Loucy (cell line): ENCODE measurements around the gene PEX16.

Source experiments
- H2AFZ ChIP-seq: fragments of 200-600 bp; sonication (generic); 2 replicates; pipeline ENCODE4 v1.6.0; 2016; ENCODE audit warnings: antibody characterized with exemption, mild to moderate bottlenecking, low read length, moderate library complexity
- H3F3A ChIP-seq: fragments of 200-600 bp; 2 replicates; pipeline ENCODE4 v1.6.0; 2016; ENCODE audit warnings: antibody characterized with exemption, low read depth, mild to moderate bottlenecking
- H3K27me3 ChIP-seq: fragments of 200-600 bp; sonication (generic); 2 replicates; pipeline ENCODE4 v1.6.1; 2014; ENCODE audit warnings: low read length, mild to moderate bottlenecking; ENCODE audit not compliant: insufficient read depth, poor library complexity, severe bottlenecking
- H3K36me3 ChIP-seq: fragments of 200-600 bp; sonication (generic); 2 replicates; pipeline ENCODE4 v1.6.1; 2016; ENCODE audit warnings: low read length; ENCODE audit not compliant: insufficient read depth
- H3K4me1 ChIP-seq: fragments of 200-600 bp; sonication (generic); 2 replicates; pipeline ENCODE4 v1.5.1; 2014; ENCODE audit warnings: low read length, mild to moderate bottlenecking; ENCODE audit not compliant: insufficient read depth, poor library complexity, severe bottlenecking
- H3K4me2 ChIP-seq: fragments of 200-600 bp; sonication (generic); 2 replicates; pipeline ENCODE4 v1.6.0; 2014; ENCODE audit warnings: antibody characterized with exemption, low read length, low read depth, mild to moderate bottlenecking; ENCODE audit not compliant: poor library complexity, severe bottlenecking
- H3K4me3 ChIP-seq: fragments of 200-600 bp; sonication (generic); 2 replicates; pipeline ENCODE4 v1.5.1; 2014; ENCODE audit warnings: low read length, mild to moderate bottlenecking, mixed read lengths; ENCODE audit not compliant: poor library complexity, severe bottlenecking
- H3K79me2 ChIP-seq: fragments of 200-600 bp; sonication (generic); 2 replicates; pipeline ENCODE4 v1.6.1; 2014; ENCODE audit warnings: low read length; ENCODE audit not compliant: insufficient read depth
- H3K9ac ChIP-seq: fragments of 200-600 bp; sonication (generic); 2 replicates; pipeline ENCODE4 v1.6.0; 2014; ENCODE audit warnings: mild to moderate bottlenecking, low read depth, low read length, moderate library complexity; ENCODE audit not compliant: poor library complexity, severe bottlenecking
- H3K9me2 ChIP-seq: fragments of 200-600 bp; sonication (generic); replicated peaks from 2 replicates; pipeline ENCODE4 v1.6.1; 2016; ENCODE audit warnings: low read depth, low read length, mixed read lengths
- H3K9me3 ChIP-seq: fragments of 200-600 bp; sonication (generic); 2 replicates; pipeline ENCODE4 v1.6.1; 2014; ENCODE audit warnings: mild to moderate bottlenecking, antibody characterized with exemption, low read length, low read depth; ENCODE audit not compliant: insufficient read depth
- H4K20me1 ChIP-seq: fragments of 200-600 bp; sonication (generic); 2 replicates; pipeline ENCODE4 v1.6.0; 2014; ENCODE audit warnings: antibody characterized with exemption, low read length, mild to moderate bottlenecking; ENCODE audit not compliant: insufficient read depth, poor library complexity, severe bottlenecking
- EZH2phosphoT487 ChIP-seq: fragments of 200-600 bp; IDR thresholded peaks from 2 replicates; pipeline ENCODE4 v1.6.1; 2018; ENCODE audit warnings: antibody characterized with exemption, mild to moderate bottlenecking, moderate library complexity, borderline replicate concordance
- TF ChIP-seq, protein P1 (sequence below): fragments of 200-600 bp; sonication (generic); conservative IDR thresholded peaks from 2 replicates; pipeline ENCODE4 v1.5.1; 2014; ENCODE audit warnings: mild to moderate bottlenecking, antibody characterized with exemption, low read length

The PEX16 gene

DNA sequence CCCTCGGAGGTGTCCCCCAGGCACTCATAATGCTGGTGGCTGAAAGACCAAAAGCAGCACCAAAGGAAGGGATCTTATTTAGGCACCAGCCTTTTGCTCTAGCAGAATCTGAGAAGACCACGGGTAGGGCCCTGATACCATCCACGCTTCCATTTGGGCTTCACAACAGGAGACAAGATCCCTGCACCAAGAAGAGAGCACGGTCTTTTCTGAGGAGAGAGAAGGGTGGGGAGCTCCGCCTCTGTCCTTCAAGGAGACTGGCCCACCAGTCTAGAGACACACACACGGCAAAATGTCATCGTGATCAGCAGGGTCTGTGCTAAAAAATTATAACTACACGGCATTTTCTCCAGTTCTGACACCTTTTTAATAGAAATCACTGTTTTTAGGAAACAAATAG, 14.5 kb upstream of the PEX16 start:
- Histone ChIP-seq H4K20me1 (no peaks in the 10 kb centered on the region), H2AFZ (no peak overlapping the region), H3K79me2 (no peaks in the 10 kb centered on the region), H3K4me2 (no peak overlapping the region), H3F3A (no peaks in the 10 kb centered on the region), H3K4me3 (no peak overlapping the region), H3K9me2 (no peaks in the 10 kb centered on the region), H3K4me1 (peaks cover 5% of the 10 kb centered on the region), H3K9me3 (no peaks in the 10 kb centered on the region), H3K9ac (no peak overlapping the region), H3K27me3 (no peaks in the 10 kb centered on the region), H3K36me3 (peaks cover 50% of the 10 kb centered on the region; the same call in 1 of the 2 replicates)
- no peak for TF ChIP-seq EZH2phosphoT487
- TF ChIP-seq, protein P1, sequence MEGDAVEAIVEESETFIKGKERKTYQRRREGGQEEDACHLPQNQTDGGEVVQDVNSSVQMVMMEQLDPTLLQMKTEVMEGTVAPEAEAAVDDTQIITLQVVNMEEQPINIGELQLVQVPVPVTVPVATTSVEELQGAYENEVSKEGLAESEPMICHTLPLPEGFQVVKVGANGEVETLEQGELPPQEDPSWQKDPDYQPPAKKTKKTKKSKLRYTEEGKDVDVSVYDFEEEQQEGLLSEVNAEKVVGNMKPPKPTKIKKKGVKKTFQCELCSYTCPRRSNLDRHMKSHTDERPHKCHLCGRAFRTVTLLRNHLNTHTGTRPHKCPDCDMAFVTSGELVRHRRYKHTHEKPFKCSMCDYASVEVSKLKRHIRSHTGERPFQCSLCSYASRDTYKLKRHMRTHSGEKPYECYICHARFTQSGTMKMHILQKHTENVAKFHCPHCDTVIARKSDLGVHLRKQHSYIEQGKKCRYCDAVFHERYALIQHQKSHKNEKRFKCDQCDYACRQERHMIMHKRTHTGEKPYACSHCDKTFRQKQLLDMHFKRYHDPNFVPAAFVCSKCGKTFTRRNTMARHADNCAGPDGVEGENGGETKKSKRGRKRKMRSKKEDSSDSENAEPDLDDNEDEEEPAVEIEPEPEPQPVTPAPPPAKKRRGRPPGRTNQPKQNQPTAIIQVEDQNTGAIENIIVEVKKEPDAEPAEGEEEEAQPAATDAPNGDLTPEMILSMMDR: no peak

GRCh38 chr11:45931739-45932138, 14.1 kb upstream of the PEX16 start:
- no peak overlapping the region for H3K4me2 ChIP-seq

GRCh38 chr11:45930951-45931570, 13.4 kb upstream of the PEX16 start:
- no peaks in the 10 kb centered on the region for H3K27me3 ChIP-seq
- no peak overlapping the region for H3K4me3 ChIP-seq
- no peaks in the 10 kb centered on the region for H3F3A ChIP-seq
- TF ChIP-seq EZH2phosphoT487: no peak
- TF ChIP-seq, protein P1: no peak
- H3K36me3 ChIP-seq: peaks cover 41% of the 10 kb centered on the region; the same call in 1 of the 2 replicates
- no peaks in the 10 kb centered on the region for H4K20me1 ChIP-seq
- no peak overlapping the region for H3K9ac ChIP-seq
- H3K4me2 ChIP-seq: no peak overlapping the region
- no peak overlapping the region for H2AFZ ChIP-seq
- peaks cover 10% of the 10 kb centered on the region for H3K4me1 ChIP-seq
- H3K9me3 ChIP-seq: no peaks in the 10 kb centered on the region
- H3K79me2 ChIP-seq: no peaks in the 10 kb centered on the region
- H3K9me2 ChIP-seq: no peaks in the 10 kb centered on the region

More at GRCh38 chr11:45931739-45932138, 14.1 kb upstream of the PEX16 start:
- Histone ChIP-seq H3K9me2 (no peaks in the 10 kb centered on the region), H3K27me3 (no peaks in the 10 kb centered on the region), H4K20me1 (no peaks in the 10 kb centered on the region), H3K4me1 (peaks cover 8% of the 10 kb centered on the region), H2AFZ (no peak overlapping the region), H3K4me3 (no peak overlapping the region), H3K79me2 (no peaks in the 10 kb centered on the region), H3K9ac (no peak overlapping the region), H3K36me3 (peaks cover 46% of the 10 kb centered on the region; the same call in 1 of the 2 replicates), H3F3A (no peaks in the 10 kb centered on the region), H3K9me3 (no peaks in the 10 kb centered on the region)
- TF ChIP-seq, protein P1: no peak
- TF ChIP-seq EZH2phosphoT487: no peak
